SK-N-SH (cell line): ENCODE results near the gene PUSL1.

Experiments
- CHD2 ChIP-seq: fragments of 150-350 bp; IDR thresholded peaks from 2 replicates; pipeline ENCODE4 v1.6.1; 2018; ENCODE audit warnings: low read length; ENCODE audit not compliant: partially characterized antibody
- CTCF ChIP-seq: fragments of 200-600 bp; sonication (generic); IDR thresholded peaks from 2 replicates; pipeline ENCODE4 v1.6.1; 2017; ENCODE audit warnings: antibody characterized with exemption, mild to moderate bottlenecking, moderate library complexity
- GABPA ChIP-seq: IDR thresholded peaks from 2 replicates; pipeline ENCODE4 v1.4.0; 2012; ENCODE audit warnings: low read depth, mild to moderate bottlenecking
- JUND ChIP-seq: IDR thresholded peaks from 2 replicates; pipeline ENCODE4 v1.4.0; 2012
- NFIC ChIP-seq: IDR thresholded peaks from 2 replicates; pipeline ENCODE4 v1.4.0; 2012; ENCODE audit warnings: borderline replicate concordance
- POLR2AphosphoS5 ChIP-seq: IDR thresholded peaks from 2 replicates; pipeline ENCODE4 v1.6.1; 2012; ENCODE audit warnings: low read depth, low read length
- RFX5 ChIP-seq: IDR thresholded peaks from 2 replicates; pipeline ENCODE4 v1.6.1; 2012; ENCODE audit warnings: mild to moderate bottlenecking, improper control_type of control experiment, low read length
- TAF1 ChIP-seq: IDR thresholded peaks from 2 replicates; pipeline ENCODE4 v1.6.1; 2012; ENCODE audit warnings: low read depth, mild to moderate bottlenecking, low read length, moderate library complexity, borderline replicate concordance
- USF1 ChIP-seq: IDR thresholded peaks from 2 replicates; pipeline ENCODE4 v1.4.0; 2012; ENCODE audit warnings: low read depth, borderline replicate concordance
- TF ChIP-seq, protein P1 (sequence below): IDR thresholded peaks from 2 replicates; pipeline ENCODE4 v1.6.1; 2012; ENCODE audit warnings: mild to moderate bottlenecking, low read depth, low read length, moderate library complexity
- TF ChIP-seq, protein P2 (sequence below): IDR thresholded peaks from 2 replicates; pipeline ENCODE4 v1.4.0; 2012; ENCODE audit warnings: low read depth
- TF ChIP-seq, protein P3 (sequence below): IDR thresholded peaks from 2 replicates; pipeline ENCODE4; 2012

GRCh38 chr1:1314237-1314586 is 5.8 kb downstream of the PUSL1 start:
- TF ChIP-seq, protein P1, sequence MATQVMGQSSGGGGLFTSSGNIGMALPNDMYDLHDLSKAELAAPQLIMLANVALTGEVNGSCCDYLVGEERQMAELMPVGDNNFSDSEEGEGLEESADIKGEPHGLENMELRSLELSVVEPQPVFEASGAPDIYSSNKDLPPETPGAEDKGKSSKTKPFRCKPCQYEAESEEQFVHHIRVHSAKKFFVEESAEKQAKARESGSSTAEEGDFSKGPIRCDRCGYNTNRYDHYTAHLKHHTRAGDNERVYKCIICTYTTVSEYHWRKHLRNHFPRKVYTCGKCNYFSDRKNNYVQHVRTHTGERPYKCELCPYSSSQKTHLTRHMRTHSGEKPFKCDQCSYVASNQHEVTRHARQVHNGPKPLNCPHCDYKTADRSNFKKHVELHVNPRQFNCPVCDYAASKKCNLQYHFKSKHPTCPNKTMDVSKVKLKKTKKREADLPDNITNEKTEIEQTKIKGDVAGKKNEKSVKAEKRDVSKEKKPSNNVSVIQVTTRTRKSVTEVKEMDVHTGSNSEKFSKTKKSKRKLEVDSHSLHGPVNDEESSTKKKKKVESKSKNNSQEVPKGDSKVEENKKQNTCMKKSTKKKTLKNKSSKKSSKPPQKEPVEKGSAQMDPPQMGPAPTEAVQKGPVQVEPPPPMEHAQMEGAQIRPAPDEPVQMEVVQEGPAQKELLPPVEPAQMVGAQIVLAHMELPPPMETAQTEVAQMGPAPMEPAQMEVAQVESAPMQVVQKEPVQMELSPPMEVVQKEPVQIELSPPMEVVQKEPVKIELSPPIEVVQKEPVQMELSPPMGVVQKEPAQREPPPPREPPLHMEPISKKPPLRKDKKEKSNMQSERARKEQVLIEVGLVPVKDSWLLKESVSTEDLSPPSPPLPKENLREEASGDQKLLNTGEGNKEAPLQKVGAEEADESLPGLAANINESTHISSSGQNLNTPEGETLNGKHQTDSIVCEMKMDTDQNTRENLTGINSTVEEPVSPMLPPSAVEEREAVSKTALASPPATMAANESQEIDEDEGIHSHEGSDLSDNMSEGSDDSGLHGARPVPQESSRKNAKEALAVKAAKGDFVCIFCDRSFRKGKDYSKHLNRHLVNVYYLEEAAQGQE: no peak
- TF ChIP-seq POLR2AphosphoS5: no peak
- TF ChIP-seq CTCF: no peak
- no peak for TF ChIP-seq RFX5
- no peak for TF ChIP-seq TAF1
- TF ChIP-seq GABPA: no peak
- TF ChIP-seq USF1: no peak
- TF ChIP-seq NFIC: no peak
- TF ChIP-seq, protein P2, sequence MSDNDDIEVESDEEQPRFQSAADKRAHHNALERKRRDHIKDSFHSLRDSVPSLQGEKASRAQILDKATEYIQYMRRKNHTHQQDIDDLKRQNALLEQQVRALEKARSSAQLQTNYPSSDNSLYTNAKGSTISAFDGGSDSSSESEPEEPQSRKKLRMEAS: no peak
- TF ChIP-seq JUND: no peak
- TF ChIP-seq, protein P3, sequence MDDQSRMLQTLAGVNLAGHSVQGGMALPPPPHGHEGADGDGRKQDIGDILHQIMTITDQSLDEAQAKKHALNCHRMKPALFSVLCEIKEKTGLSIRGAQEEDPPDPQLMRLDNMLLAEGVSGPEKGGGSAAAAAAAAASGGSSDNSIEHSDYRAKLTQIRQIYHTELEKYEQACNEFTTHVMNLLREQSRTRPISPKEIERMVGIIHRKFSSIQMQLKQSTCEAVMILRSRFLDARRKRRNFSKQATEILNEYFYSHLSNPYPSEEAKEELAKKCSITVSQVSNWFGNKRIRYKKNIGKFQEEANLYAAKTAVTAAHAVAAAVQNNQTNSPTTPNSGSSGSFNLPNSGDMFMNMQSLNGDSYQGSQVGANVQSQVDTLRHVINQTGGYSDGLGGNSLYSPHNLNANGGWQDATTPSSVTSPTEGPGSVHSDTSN: no peak
- TF ChIP-seq CHD2: no peak
